ENCODE measurements around the gene MYH3.

Gene MYH3

DNA sequence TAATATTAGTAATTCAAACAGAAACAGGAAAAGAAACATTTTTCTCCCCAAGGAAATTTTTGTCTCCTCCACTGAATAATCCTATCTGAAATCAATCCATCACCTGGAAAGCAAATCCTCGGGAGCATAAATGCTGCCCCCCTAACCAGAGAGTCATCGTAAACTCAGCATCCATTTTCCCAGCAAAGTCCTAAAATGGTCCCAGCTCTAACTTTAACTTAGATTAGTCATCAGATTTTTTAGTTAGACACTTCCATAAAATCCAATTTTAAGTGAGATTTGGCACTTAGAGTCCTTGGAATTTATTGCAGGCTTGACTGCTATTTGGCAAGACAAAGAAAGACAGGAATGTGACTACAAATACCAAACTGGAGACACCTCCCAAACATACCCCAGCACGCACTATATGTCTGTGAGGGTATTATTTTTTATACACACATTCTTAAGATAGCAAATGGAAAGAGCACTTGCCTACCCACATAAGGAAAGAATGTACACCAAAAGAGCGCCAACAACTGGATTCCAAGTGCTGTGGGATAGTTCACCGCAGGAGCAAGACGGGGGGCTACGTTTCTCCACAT is 24.8 kb upstream of the MYH3 start:
- H3K36me3 ChIP-seq (ENCODE audit: control insufficient read depth in 2 of 2, insufficient read depth in 2 of 2, low read length in 2 of 2) = peaks cover 35 to 67% of the 10 kb centered on the region in 2 donors
- H3K27ac ChIP-seq (ENCODE audit: low read depth in 2 of 2, low read length in 2 of 2) = no peak overlapping the region
- H3K9me3 ChIP-seq (ENCODE audit: control insufficient read depth in 2 of 2, low read length in 2 of 2) = no peaks in the 10 kb centered on the region
- no peaks in the 10 kb centered on the region for H3K4me1 ChIP-seq (ENCODE audit: control insufficient read depth in 2 of 2, insufficient read depth in 2 of 2, low read length in 2 of 2)
- no peak overlapping the region for H3K4me3 ChIP-seq (ENCODE audit: low read length in 2 of 2)
- H3K27me3 ChIP-seq (ENCODE audit: control insufficient read depth in 2 of 2, insufficient read depth in 2 of 2, low read length in 2 of 2) = no peaks in the 10 kb centered on the region
- no peak overlapping the region for H3K9ac ChIP-seq (ENCODE audit: low read depth in 1 of 2, low read length in 2 of 2)

DNA sequence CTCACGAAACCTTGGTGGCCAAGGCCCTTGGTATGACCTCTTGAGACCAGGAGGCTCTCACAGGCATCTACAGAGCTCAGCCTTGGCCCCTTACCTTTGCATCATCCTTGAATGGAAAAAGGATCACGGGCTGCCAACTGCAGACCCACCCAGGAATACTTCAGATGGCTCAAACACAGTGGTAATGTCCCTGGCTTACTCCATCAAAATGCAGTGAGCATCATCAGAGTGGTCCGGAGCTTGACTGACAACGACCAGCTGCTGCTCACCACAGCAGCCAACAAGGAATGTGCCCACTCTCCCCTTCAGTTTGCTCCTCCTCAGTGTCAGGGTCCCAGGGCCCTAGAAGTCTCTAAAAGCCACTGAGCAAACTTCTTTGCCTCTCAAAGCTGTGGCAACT is 17.6 kb upstream of the MYH3 start:
- Histone ChIP-seq H3K36me3 (ENCODE audit: control insufficient read depth in 2 of 2, insufficient read depth in 2 of 2, low read length in 2 of 2) (peaks cover 5 to 19% of the 10 kb centered on the region in 2 donors), H3K9me3 (ENCODE audit: control insufficient read depth in 2 of 2, low read length in 2 of 2) (no peaks in the 10 kb centered on the region)

DNA sequence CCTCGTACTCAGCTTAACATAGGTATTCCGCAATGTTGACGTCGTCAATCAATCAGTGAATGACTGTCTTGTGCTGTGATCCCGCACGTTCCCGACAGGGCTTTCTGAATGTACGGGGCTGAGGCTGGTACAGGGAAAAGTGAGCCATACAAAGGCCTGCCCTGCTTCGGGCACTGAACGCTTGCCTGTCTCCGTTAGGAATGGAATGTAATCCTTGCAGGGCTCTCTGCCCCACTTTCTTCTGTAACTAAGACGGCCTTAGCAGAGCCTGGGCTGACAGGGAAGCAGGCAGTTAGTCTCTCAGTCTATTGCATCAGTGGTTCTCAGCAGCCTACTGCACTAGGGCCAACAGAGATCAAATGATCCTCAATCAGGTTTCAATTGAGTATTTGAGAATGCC is 16.2 kb upstream of the MYH3 start:
- no peak overlapping the region for H3K27ac ChIP-seq (ENCODE audit: low read depth in 2 of 2, low read length in 2 of 2)
- H3K4me1 ChIP-seq (ENCODE audit: control insufficient read depth in 2 of 2, insufficient read depth in 2 of 2, low read length in 2 of 2) = no peaks in the 10 kb centered on the region
- no peak overlapping the region for H3K4me3 ChIP-seq (ENCODE audit: low read length in 2 of 2)
- H3K9ac ChIP-seq (ENCODE audit: low read depth in 1 of 2, low read length in 2 of 2) = no peak overlapping the region
- peaks cover 5 to 13% of the 10 kb centered on the region in 2 donors for H3K36me3 ChIP-seq (ENCODE audit: control insufficient read depth in 2 of 2, insufficient read depth in 2 of 2, low read length in 2 of 2)
- H3K27me3 ChIP-seq (ENCODE audit: control insufficient read depth in 2 of 2, insufficient read depth in 2 of 2, low read length in 2 of 2) = no peaks in the 10 kb centered on the region
- H3K9me3 ChIP-seq (ENCODE audit: control insufficient read depth in 2 of 2, low read length in 2 of 2) = no peaks in the 10 kb centered on the region

More for the DNA sequence above, 17.6 kb upstream of the MYH3 start:
- Histone ChIP-seq H3K9ac (ENCODE audit: low read depth in 1 of 2, low read length in 2 of 2) (no peak overlapping the region), H3K27me3 (ENCODE audit: control insufficient read depth in 2 of 2, insufficient read depth in 2 of 2, low read length in 2 of 2) (no peaks in the 10 kb centered on the region), H3K27ac (ENCODE audit: low read depth in 2 of 2, low read length in 2 of 2) (no peak overlapping the region), H3K4me3 (ENCODE audit: low read length in 2 of 2) (no peak overlapping the region), H3K4me1 (ENCODE audit: control insufficient read depth in 2 of 2, insufficient read depth in 2 of 2, low read length in 2 of 2) (no peaks in the 10 kb centered on the region)

DNA sequence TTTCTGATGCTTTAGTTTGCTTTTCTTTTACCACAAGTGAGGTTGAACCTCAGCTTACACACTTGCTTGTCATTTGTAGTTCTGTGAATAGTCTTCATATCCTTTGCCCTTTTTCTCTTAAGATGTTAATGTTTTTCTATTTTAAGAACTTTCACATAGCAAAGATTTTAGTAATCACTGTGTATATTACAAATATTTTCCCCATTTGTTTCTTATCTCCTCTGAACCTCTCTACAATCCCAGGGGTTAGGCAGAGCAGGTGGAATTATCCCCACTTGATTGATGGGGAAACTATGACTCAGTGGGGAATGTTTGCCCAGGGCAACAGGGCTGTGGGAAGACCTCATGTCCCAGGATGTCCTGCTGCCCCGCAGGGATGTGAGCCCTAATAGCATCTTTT is 11.7 kb upstream of the MYH3 start:
- H3K27me3 ChIP-seq (ENCODE audit: control insufficient read depth in 2 of 2, insufficient read depth in 2 of 2, low read length in 2 of 2) = no peaks in the 10 kb centered on the region
- no peaks in the 10 kb centered on the region for H3K9me3 ChIP-seq (ENCODE audit: control insufficient read depth in 2 of 2, low read length in 2 of 2)
- H3K27ac ChIP-seq (ENCODE audit: low read depth in 2 of 2, low read length in 2 of 2) = no peak overlapping the region
- H3K9ac ChIP-seq (ENCODE audit: low read depth in 1 of 2, low read length in 2 of 2) = no peak overlapping the region
- no peak overlapping the region for H3K4me3 ChIP-seq (ENCODE audit: low read length in 2 of 2)
- H3K4me1 ChIP-seq (ENCODE audit: control insufficient read depth in 2 of 2, insufficient read depth in 2 of 2, low read length in 2 of 2) = no peaks in the 10 kb centered on the region
- H3K36me3 ChIP-seq (ENCODE audit: control insufficient read depth in 2 of 2, insufficient read depth in 2 of 2, low read length in 2 of 2) = no peaks in the 10 kb centered on the region

DNA sequence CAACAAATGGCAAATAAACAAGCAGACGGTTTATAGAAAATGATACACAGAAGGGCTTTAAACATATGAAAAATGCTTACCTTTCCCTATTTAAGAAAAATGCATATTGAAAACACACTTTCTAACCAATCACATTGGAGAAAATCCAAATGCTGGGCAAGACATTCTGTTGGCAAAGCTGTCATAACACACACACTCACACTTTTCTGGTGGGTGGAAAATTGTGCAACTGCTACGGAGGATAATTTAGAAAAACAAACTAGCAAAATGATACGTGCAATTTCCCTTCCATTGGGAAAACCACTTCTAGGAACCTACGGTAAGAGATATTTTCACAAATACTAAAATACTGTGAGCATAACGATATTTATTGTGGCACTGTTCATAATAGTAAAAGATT is 9.8 kb upstream of the MYH3 start:
- Histone ChIP-seq H3K9me3 (ENCODE audit: control insufficient read depth in 2 of 2, low read length in 2 of 2) (no peaks in the 10 kb centered on the region), H3K27ac (ENCODE audit: low read depth in 2 of 2, low read length in 2 of 2) (no peak overlapping the region), H3K4me3 (ENCODE audit: low read length in 2 of 2) (no peak overlapping the region), H3K4me1 (ENCODE audit: control insufficient read depth in 2 of 2, insufficient read depth in 2 of 2, low read length in 2 of 2) (no peaks in the 10 kb centered on the region), H3K9ac (ENCODE audit: low read depth in 1 of 2, low read length in 2 of 2) (no peak overlapping the region), H3K36me3 (ENCODE audit: control insufficient read depth in 2 of 2, insufficient read depth in 2 of 2, low read length in 2 of 2) (no peaks in the 10 kb centered on the region), H3K27me3 (ENCODE audit: control insufficient read depth in 2 of 2, insufficient read depth in 2 of 2, low read length in 2 of 2) (no peaks in the 10 kb centered on the region)

DNA sequence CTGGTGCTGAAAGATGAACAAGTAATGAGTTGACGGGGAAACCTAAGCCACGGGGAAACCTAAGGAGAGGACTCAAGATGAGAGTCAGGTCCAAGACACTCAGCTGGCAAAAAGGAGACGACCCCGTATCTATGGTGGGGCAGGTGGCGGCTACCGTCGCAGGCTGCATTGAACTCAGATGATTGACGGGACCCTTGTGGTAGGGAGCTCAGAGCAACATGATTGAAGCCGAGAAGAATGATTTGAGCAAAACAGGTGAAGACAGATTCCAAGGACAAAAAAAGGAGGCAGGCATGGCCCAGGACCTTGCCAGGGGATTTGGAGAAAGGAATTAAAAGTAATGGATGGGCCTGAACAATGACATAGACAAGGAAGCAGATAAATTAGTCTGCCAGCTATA is 7.5 kb upstream of the MYH3 start:
- Histone ChIP-seq H3K4me3 (ENCODE audit: low read length in 2 of 2) (no peak overlapping the region), H3K9ac (ENCODE audit: low read depth in 1 of 2, low read length in 2 of 2) (no peak overlapping the region), H3K27ac (ENCODE audit: low read depth in 2 of 2, low read length in 2 of 2) (no peak overlapping the region), H3K36me3 (ENCODE audit: control insufficient read depth in 2 of 2, insufficient read depth in 2 of 2, low read length in 2 of 2) (peaks cover 0 to 4% of the 10 kb centered on the region in 2 donors), H3K4me1 (ENCODE audit: control insufficient read depth in 2 of 2, insufficient read depth in 2 of 2, low read length in 2 of 2) (no peaks in the 10 kb centered on the region), H3K9me3 (ENCODE audit: control insufficient read depth in 2 of 2, low read length in 2 of 2) (no peaks in the 10 kb centered on the region), H3K27me3 (ENCODE audit: control insufficient read depth in 2 of 2, insufficient read depth in 2 of 2, low read length in 2 of 2) (no peaks in the 10 kb centered on the region)

DNA sequence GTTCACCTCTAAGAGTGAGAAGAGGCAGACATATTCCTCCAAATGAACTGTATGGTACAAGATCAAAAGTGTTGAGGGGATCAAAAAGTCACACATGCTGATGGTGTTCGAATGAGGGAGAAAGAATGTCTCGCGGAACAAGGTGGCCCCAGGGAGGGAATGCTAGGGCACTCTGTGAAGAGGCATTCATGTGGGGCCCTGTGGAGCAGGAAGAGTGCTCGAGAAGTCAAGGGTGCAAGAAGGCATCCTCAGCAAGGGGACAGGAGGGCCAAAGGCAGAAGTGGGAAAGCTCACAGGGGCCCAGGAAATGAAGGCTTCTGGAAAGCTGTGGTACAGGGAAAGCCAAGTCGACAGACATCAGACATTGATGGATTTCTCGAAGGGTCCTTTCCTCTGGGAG is 6.1 kb upstream of the MYH3 start:
- no peak overlapping the region for H3K4me3 ChIP-seq (ENCODE audit: low read length in 2 of 2)
- no peak overlapping the region for H3K9ac ChIP-seq (ENCODE audit: low read depth in 1 of 2, low read length in 2 of 2)
- peaks cover 0 to 4% of the 10 kb centered on the region in 2 donors for H3K36me3 ChIP-seq (ENCODE audit: control insufficient read depth in 2 of 2, insufficient read depth in 2 of 2, low read length in 2 of 2)
- H3K9me3 ChIP-seq (ENCODE audit: control insufficient read depth in 2 of 2, low read length in 2 of 2) = no peaks in the 10 kb centered on the region
- no peaks in the 10 kb centered on the region for H3K27me3 ChIP-seq (ENCODE audit: control insufficient read depth in 2 of 2, insufficient read depth in 2 of 2, low read length in 2 of 2)
- no peak overlapping the region for H3K27ac ChIP-seq (ENCODE audit: low read depth in 2 of 2, low read length in 2 of 2)
- H3K4me1 ChIP-seq (ENCODE audit: control insufficient read depth in 2 of 2, insufficient read depth in 2 of 2, low read length in 2 of 2) = no peaks in the 10 kb centered on the region

DNA sequence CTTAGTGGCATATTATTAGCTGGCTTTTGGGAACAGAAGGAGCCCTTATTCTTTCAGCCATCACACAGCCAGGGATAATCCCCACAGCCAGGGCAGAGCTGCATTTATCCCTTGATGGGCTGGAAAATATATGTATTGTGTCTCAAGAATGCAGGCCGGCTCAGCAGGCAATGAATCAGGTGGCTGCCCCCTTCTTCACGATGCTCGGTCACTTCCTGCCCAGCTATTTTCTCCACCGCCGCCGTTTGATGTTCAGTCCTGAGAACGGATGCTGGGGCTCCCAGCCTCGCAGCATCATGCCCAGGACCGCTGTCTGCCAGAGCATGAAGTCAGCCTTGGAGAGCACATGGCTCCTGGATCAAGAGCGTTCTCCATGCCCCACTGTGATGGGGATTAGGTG is 4.3 kb upstream of the MYH3 start:
- Histone ChIP-seq H3K9ac (ENCODE audit: low read depth in 1 of 2, low read length in 2 of 2) (no peak overlapping the region), H3K36me3 (ENCODE audit: control insufficient read depth in 2 of 2, insufficient read depth in 2 of 2, low read length in 2 of 2) (peaks cover 0 to 4% of the 10 kb centered on the region in 2 donors), H3K4me3 (ENCODE audit: low read length in 2 of 2) (no peak overlapping the region), H3K27me3 (ENCODE audit: control insufficient read depth in 2 of 2, insufficient read depth in 2 of 2, low read length in 2 of 2) (no peaks in the 10 kb centered on the region), H3K27ac (ENCODE audit: low read depth in 2 of 2, low read length in 2 of 2) (no peak overlapping the region), H3K9me3 (ENCODE audit: control insufficient read depth in 2 of 2, low read length in 2 of 2) (no peaks in the 10 kb centered on the region), H3K4me1 (ENCODE audit: control insufficient read depth in 2 of 2, insufficient read depth in 2 of 2, low read length in 2 of 2) (no peaks in the 10 kb centered on the region)

DNA sequence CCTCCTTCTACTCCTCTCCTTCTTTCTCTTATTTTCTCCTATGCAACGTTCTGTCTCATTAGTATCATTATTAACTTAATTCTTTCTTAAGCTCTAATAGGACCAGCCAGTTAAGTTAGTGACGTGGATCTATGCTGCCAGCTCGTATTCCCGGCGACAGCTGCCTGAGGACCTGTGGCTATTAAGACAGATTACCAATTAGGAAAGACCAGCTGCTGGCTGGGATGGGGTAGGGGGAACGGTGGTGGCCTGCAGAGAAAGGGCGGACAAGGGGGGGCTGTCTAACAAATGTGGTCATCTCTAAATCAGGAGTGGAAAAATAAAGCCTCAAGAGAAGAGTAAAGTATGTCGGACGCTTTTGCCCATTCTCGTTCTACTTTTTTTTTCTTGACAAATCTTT is 770 bp upstream of the MYH3 start:
- Histone ChIP-seq H3K27ac (ENCODE audit: low read depth in 2 of 2, low read length in 2 of 2) (no peak overlapping the region), H3K27me3 (ENCODE audit: control insufficient read depth in 2 of 2, insufficient read depth in 2 of 2, low read length in 2 of 2) (no peaks in the 10 kb centered on the region), H3K9me3 (ENCODE audit: control insufficient read depth in 2 of 2, low read length in 2 of 2) (no peaks in the 10 kb centered on the region), H3K4me1 (ENCODE audit: control insufficient read depth in 2 of 2, insufficient read depth in 2 of 2, low read length in 2 of 2) (no peaks in the 10 kb centered on the region), H3K4me3 (ENCODE audit: low read length in 2 of 2) (no peak overlapping the region), H3K36me3 (ENCODE audit: control insufficient read depth in 2 of 2, insufficient read depth in 2 of 2, low read length in 2 of 2) (peaks cover 0 to 4% of the 10 kb centered on the region in 2 donors), H3K9ac (ENCODE audit: low read depth in 1 of 2, low read length in 2 of 2) (no peak overlapping the region)

DNA sequence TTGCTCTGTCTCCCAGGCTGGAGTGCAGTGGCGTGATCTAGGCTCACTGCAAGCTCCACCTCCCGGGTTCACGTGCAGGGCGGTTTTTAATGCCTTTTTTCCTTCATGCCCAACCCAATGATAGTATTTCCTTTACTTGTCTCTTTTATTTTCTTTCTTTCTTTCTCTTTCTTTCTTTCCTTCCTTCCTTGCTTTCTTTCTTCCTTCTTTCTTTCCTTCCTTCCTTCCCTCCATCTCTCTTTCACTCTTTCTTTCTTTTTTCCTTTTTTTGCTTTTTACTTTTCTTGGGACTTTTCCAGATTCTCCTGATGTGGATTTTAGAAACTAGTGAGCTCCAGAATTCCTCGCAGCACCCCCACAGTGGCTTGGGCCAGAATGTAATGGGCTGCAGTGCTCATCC is 3.1 kb downstream of the MYH3 start:
- H3K4me3 ChIP-seq (ENCODE audit: low read length in 2 of 2) = no peak overlapping the region
- H3K36me3 ChIP-seq (ENCODE audit: control insufficient read depth in 2 of 2, insufficient read depth in 2 of 2, low read length in 2 of 2) = no peaks in the 10 kb centered on the region
- H3K9me3 ChIP-seq (ENCODE audit: control insufficient read depth in 2 of 2, low read length in 2 of 2) = no peaks in the 10 kb centered on the region
- H3K9ac ChIP-seq (ENCODE audit: low read depth in 1 of 2, low read length in 2 of 2) = no peak overlapping the region
- H3K4me1 ChIP-seq (ENCODE audit: control insufficient read depth in 2 of 2, insufficient read depth in 2 of 2, low read length in 2 of 2) = no peaks in the 10 kb centered on the region
- H3K27ac ChIP-seq (ENCODE audit: low read depth in 2 of 2, low read length in 2 of 2) = no peak overlapping the region
- no peaks in the 10 kb centered on the region for H3K27me3 ChIP-seq (ENCODE audit: control insufficient read depth in 2 of 2, insufficient read depth in 2 of 2, low read length in 2 of 2)

All from mucosa of rectum (tissue), 2 donors.